Coronary artery (tissue), 2 donors: ENCODE data around the gene SLC7A1.

ENCODE experiments used
- DNase-seq: peaks from one replicate; pipeline ENCODE4 v3.0.0-alpha.2; 2017; ENCODE audit warnings: low spot score
- H3K27ac ChIP-seq, 2 donors: fragments of 200-600 bp; sonication (generic); one replicate each; pipeline ENCODE4 v1.5.1; 2016 to 2019
- H3K4me3 ChIP-seq: fragments of 200-600 bp; sonication (generic); 2 replicates; pipeline ENCODE4 v1.5.1; 2016; ENCODE audit warnings: mild to moderate bottlenecking, moderate library complexity
- CTCF ChIP-seq: fragments of 200-600 bp; sonication (generic); IDR thresholded peaks from one replicate; pipeline ENCODE4 v1.5.1; 2019; ENCODE audit warnings: antibody characterized with exemption

The SLC7A1 gene

DNA sequence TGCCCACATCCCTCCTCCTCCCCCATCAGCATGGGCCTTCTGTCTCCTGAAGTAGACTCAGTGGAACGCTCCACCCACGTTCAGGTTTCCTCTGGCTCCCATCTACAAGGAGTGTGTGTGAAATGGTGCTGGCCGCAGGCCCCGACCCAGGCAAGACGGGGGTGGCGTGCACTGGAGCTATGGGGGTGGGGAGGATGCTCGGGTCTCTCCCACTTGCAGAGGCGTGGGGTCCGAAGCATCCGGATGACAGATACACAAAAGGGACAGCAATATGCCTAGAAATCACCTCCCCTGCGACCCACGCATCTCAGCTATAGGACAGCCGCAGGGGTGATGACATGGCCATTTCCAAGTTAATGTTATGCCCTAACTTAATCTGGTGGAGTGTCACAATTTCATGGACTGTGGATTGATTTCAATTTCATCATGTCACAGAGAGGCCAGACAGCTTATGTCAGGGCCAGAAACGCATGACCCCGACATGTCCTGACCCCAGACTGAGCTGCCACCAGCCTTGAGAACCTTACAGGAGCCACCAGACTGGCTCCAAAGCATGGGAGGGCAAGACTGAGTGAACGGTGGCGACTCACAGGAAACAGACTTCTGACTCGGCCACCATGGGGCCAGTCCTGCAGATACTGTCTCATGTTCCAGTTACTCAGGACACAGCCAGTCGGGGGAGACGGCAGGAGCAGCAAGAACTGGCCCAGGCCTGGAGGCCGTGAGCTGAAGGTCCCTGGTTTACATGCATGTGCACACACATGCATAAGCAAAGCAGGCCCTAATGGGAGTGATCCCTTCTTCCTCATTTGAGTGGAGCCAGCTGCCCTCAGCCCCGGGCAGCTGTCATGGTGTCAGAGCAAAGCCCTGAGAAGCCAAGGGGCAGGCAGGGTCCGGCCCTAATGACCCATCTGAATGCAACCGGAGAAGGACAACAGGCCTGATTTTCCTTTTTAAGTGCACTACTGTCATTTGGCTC, 82.2 kb downstream of the SLC7A1 start:
- no peak for DNase-seq
- H3K27ac ChIP-seq = no peak overlapping the region
- TF ChIP-seq CTCF = no peak
- no peak overlapping the region for H3K4me3 ChIP-seq

DNA sequence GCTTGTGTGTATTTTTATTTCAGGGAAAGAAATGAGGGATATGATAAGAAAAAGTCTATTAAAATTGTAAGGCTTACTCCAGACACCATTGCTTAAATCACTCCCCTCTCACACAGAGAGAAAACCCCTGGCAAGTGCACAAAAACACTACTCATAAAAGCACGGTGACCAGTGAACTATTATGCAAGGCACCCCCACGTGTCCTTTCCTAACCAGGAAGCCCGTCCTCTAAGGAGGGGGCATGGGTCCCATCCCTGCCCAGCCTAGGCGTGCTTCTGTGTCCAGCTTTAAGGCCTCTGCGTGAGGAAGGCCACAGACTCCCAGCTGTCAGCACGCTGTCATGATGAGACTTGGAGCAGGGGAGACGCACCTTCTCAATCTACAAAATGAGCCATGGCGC, 83.5 kb downstream of the SLC7A1 start:
- no peak for TF ChIP-seq CTCF

DNA sequence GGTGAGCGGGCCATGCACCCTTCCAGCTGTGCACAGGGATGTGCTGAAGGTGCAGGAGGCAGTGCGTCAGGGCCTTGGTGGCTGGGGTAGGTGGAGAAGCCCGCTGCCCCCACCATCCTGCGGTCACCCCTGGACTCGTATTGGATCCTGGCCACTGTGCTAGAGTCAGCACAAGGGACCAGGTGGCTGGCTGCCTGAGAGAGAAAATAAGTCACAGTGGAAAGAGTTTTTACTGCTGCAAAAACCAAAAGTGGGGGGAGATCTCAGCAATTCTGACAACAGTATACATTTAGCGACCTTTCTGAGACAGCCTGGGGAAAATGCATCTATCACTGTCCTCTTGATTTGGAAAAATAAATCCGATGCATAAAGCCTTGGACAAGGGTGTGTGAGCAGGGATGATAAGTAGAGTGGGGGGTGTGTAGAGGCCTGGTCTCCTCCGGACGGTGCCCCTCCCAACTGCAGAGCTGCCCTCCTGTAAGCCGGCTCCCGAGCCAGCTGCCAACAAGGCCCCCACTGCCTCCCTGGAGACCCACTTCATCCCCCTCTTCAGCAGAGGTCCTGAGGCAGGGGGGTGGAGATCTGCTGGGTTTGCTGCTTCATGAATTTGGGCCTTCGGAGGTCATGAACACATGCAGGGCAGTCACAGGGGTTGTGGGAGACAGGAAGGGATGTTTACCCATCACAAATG, 84.2 kb downstream of the SLC7A1 start:
- no peak for DNase-seq
- Histone ChIP-seq H3K27ac (no peak overlapping the region), H3K4me3 (no peak overlapping the region)
- no peak for TF ChIP-seq CTCF

More for the DNA sequence above, 83.5 kb downstream of the SLC7A1 start:
- no peak for DNase-seq
- no peak overlapping the region for H3K27ac ChIP-seq
- H3K4me3 ChIP-seq = no peak overlapping the region

GRCh38 chr13:29510651-29511084, 84.8 kb downstream of the SLC7A1 start:
- no peak for DNase-seq
- Histone ChIP-seq H3K27ac (no peak overlapping the region), H3K4me3 (no peak overlapping the region)
- TF ChIP-seq CTCF = no peak

DNA sequence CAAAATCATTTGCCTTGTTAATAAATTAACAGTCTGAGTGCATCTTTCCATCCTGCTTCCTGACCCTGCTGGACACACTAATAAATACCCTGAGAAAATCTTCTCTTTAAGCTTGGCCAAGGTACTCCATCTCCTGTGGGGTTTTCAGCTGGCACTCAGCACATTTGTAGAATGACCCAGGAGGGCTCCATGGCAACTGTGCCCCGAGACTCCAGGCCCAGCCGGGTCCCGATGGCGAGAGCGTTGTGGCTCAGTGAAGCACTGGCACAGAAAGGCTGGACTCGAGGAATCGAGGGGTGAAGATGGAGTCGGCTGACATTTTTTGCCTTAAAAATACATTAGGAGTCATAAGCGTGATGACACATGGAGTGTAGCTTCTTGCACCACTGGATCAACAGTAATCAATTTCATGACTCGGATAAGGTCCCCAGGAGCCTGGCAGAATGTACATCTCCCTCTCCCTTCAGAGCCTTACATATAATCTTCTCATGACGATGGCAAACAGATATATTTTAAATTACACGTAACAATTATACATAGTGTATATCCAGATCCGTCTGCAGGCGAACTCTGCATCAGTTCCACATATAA, 85.4 kb downstream of the SLC7A1 start:
- no peak for DNase-seq

DNA sequence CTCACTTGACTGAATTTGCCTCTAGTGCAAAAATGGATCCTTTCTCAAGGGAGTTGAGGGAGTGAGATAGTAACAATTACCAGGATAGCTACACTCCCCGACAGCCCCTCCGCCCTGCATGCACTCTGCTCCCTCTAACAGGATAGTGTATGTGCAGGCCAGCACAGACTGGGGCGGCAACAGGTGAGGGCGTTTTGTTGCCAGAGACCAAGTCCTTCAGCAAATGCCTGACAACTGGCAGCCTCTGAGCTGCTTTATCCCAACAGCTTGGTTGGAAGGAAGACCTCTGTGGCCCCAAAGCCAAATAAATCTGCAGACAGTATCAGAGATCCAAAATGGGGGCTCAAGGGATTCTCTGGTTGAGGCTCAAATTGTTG, 86.6 kb downstream of the SLC7A1 start:
- H3K27ac ChIP-seq = no peak overlapping the region
- DNase-seq = no peak
- no peak overlapping the region for H3K4me3 ChIP-seq
- TF ChIP-seq CTCF = no peak

More for the DNA sequence above, 85.4 kb downstream of the SLC7A1 start:
- no peak overlapping the region for H3K4me3 ChIP-seq
- H3K27ac ChIP-seq = no peak overlapping the region
- no peak for TF ChIP-seq CTCF
